Measurements from ENCODE around the gene LRRC37A2.
"Not testable (repeated sequence)": the region's sequence is repeated elsewhere in the genome, so short reads cannot be mapped to it uniquely, and the experiment has no call there.

Gene LRRC37A2

DNA sequence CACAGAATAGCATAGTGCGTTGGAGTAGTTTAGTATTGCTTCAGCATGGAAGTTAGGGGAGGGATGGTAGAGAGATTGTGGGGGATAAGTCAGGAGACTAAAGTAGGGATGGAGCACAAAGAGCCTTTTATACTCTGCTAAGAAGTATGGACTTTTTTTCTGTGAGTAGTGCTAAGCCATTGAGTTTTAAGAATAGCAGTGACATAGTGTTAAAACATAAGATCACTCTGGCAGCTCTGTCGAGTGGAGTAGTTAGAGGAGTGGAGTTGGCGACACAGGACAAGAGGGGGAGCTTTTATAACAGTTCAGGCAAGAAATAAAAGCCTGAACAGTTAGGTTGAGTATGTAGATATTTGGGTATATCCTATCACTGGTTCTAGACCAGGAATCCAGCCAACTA, 33.4 kb upstream of the LRRC37A2 start:
- not testable (repeated sequence) for H3K4me1 ChIP-seq (ENCODE audit: control insufficient read depth, insufficient read depth, low read depth, low read length); H2BK12ac ChIP-seq (ENCODE audit: low read length in 2 of 2); H3K9me3 ChIP-seq (ENCODE audit: control insufficient read depth, low read length); H3K27me3 ChIP-seq (ENCODE audit: control insufficient read depth in 1 of 2, insufficient read depth in 1 of 2, low read length in 2 of 2); H4K91ac ChIP-seq (ENCODE audit: low read length); H2AK5ac ChIP-seq (ENCODE audit: low read length, severe bottlenecking); H3K4me2 ChIP-seq (ENCODE audit: low read length, poor library complexity, severe bottlenecking); H3K4me3 ChIP-seq (ENCODE audit: insufficient read depth in 1 of 2, low read depth in 1 of 2, low read length in 2 of 2); H2BK120ac ChIP-seq (ENCODE audit: low read depth, low read length); H3K36me3 ChIP-seq (ENCODE audit: control insufficient read depth in 1 of 2, insufficient read depth in 2 of 2, low read depth in 1 of 2, low read length in 2 of 2); H2BK5ac ChIP-seq (ENCODE audit: low read depth, low read length, poor library complexity, severe bottlenecking); H4K8ac ChIP-seq (ENCODE audit: low read length); H3K23ac ChIP-seq (ENCODE audit: low read length in 2 of 2); H2BK15ac ChIP-seq (ENCODE audit: low read depth, poor library complexity, severe bottlenecking); DNase-seq; H2AFZ ChIP-seq (ENCODE audit: low read depth, low read length); H3K18ac ChIP-seq (ENCODE audit: low read depth in 1 of 2, low read length in 2 of 2); H3K9ac ChIP-seq (ENCODE audit: low read length); H3K4ac ChIP-seq (ENCODE audit: low read depth in 1 of 2, low read length in 2 of 2); H3K79me1 ChIP-seq (replicated peaks; ENCODE audit: low read length, poor library complexity, severe bottlenecking); H3K14ac ChIP-seq (ENCODE audit: low read length in 2 of 2); H3K27ac ChIP-seq (ENCODE audit: low read length, poor library complexity, severe bottlenecking)
- no CpG with 5 or more reads among the region's 3 CpGs for WGBS

DNA sequence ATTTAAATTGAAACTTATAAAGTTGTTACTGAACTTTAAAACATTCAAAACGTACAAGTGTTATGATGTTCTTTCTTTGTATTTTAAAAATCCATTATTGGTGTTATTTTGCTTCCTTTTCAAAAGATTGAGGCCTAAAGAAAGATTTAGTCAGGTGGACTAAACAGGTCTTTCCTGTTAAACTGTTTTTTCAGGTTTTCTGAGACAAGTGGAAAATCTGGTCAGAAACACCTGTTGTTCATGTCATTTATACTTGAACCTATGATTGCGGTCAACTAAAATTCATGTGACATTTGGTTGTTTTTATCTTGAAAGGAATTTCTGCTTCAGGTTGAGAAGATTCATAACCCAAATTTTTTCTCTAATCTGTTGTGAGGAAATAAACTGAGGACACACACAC, 31.0 kb upstream of the LRRC37A2 start:
- H3K4me1 ChIP-seq (ENCODE audit: control insufficient read depth, insufficient read depth, low read depth, low read length); H3K27ac ChIP-seq (ENCODE audit: low read length, poor library complexity, severe bottlenecking); H2AK5ac ChIP-seq (ENCODE audit: low read length, severe bottlenecking); H3K27me3 ChIP-seq (ENCODE audit: control insufficient read depth in 1 of 2, insufficient read depth in 1 of 2, low read length in 2 of 2); H4K91ac ChIP-seq (ENCODE audit: low read length); H3K4me3 ChIP-seq (ENCODE audit: insufficient read depth in 1 of 2, low read depth in 1 of 2, low read length in 2 of 2); H2BK120ac ChIP-seq (ENCODE audit: low read depth, low read length); H3K4me2 ChIP-seq (ENCODE audit: low read length, poor library complexity, severe bottlenecking); DNase-seq; H2BK12ac ChIP-seq (ENCODE audit: low read length in 2 of 2); H3K18ac ChIP-seq (ENCODE audit: low read depth in 1 of 2, low read length in 2 of 2); H2AFZ ChIP-seq (ENCODE audit: low read depth, low read length); H3K4ac ChIP-seq (ENCODE audit: low read depth in 1 of 2, low read length in 2 of 2); H3K14ac ChIP-seq (ENCODE audit: low read length in 2 of 2); H3K9ac ChIP-seq (ENCODE audit: low read length); H2BK15ac ChIP-seq (ENCODE audit: low read depth, poor library complexity, severe bottlenecking); H2BK5ac ChIP-seq (ENCODE audit: low read depth, low read length, poor library complexity, severe bottlenecking); H3K9me3 ChIP-seq (ENCODE audit: control insufficient read depth, low read length); H3K79me1 ChIP-seq (replicated peaks; ENCODE audit: low read length, poor library complexity, severe bottlenecking); H3K36me3 ChIP-seq (ENCODE audit: control insufficient read depth in 1 of 2, insufficient read depth in 2 of 2, low read depth in 1 of 2, low read length in 2 of 2); H3K23ac ChIP-seq (ENCODE audit: low read length in 2 of 2); H4K8ac ChIP-seq (ENCODE audit: low read length): not testable (repeated sequence)
- WGBS, result no CpG with 5 or more reads among the region's 2 CpGs

DNA sequence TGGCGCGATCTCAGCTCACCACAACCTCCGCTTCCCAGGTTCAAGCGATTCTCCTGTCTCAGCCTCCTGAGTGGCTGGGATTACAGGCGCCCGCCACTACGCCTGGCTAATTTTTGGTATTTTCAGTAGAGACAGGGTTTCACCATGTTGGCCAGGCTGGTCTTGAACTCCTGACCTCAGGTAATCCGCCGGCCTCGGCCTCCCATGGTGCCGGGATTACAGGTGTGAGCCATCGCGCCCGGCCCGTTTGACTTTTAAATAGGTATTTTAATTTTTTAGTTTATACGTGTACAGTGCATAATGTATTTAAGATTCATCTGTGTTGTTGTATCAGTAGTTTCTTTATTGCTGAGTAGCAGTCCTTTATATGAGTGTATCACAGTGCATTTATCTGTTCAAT, 20.2 kb upstream of the LRRC37A2 start:
- H3K79me1 ChIP-seq (replicated peaks; ENCODE audit: low read length, poor library complexity, severe bottlenecking); H3K4me2 ChIP-seq (ENCODE audit: low read length, poor library complexity, severe bottlenecking); H3K18ac ChIP-seq (ENCODE audit: low read depth in 1 of 2, low read length in 2 of 2); H3K27me3 ChIP-seq (ENCODE audit: control insufficient read depth in 1 of 2, insufficient read depth in 1 of 2, low read length in 2 of 2); H4K8ac ChIP-seq (ENCODE audit: low read length); H2AK5ac ChIP-seq (ENCODE audit: low read length, severe bottlenecking); H3K4me3 ChIP-seq (ENCODE audit: insufficient read depth in 1 of 2, low read depth in 1 of 2, low read length in 2 of 2); H2AFZ ChIP-seq (ENCODE audit: low read depth, low read length); H3K36me3 ChIP-seq (ENCODE audit: control insufficient read depth in 1 of 2, insufficient read depth in 2 of 2, low read depth in 1 of 2, low read length in 2 of 2); H3K9me3 ChIP-seq (ENCODE audit: control insufficient read depth, low read length); H2BK5ac ChIP-seq (ENCODE audit: low read depth, low read length, poor library complexity, severe bottlenecking); H4K91ac ChIP-seq (ENCODE audit: low read length); H2BK15ac ChIP-seq (ENCODE audit: low read depth, poor library complexity, severe bottlenecking); H3K23ac ChIP-seq (ENCODE audit: low read length in 2 of 2); H3K4me1 ChIP-seq (ENCODE audit: control insufficient read depth, insufficient read depth, low read depth, low read length); H3K27ac ChIP-seq (ENCODE audit: low read length, poor library complexity, severe bottlenecking); H3K9ac ChIP-seq (ENCODE audit: low read length); H2BK120ac ChIP-seq (ENCODE audit: low read depth, low read length); H2BK12ac ChIP-seq (ENCODE audit: low read length in 2 of 2); H3K14ac ChIP-seq (ENCODE audit: low read length in 2 of 2); DNase-seq; H3K4ac ChIP-seq (ENCODE audit: low read depth in 1 of 2, low read length in 2 of 2): not testable (repeated sequence)
- 91% methylated on average over 4 of the region's 16 CpGs for WGBS

DNA sequence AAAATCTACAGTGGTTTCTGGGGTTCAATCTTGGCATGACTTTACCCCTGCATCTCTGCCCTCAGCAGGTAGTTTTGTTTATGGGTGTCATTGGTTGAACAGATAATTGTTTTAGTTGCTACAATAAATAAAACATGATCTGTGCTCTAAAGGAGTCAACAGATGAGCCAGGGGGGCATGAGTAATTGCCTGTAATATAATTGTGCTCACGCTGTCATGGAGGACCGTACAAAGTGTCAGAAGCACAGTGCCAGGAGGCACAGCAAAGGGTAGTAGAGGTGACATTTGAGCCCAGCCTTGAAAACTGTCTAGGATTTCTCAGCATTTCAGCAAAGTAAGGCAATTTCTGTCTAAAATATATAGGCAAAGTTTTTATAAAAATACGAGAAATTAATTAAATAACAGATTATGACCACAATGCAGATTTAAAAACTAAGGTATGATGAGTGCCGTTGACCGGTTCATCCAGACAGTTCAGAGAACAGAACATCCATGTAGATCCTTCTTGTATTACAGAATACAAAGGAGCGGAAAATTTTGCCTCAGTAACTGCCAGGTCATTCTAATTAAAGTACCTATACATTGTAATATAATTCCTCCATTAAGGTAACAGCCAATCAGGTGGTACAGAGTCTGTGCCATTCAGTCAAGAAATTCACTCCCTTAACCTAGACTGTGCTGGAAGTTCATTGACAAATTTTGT, 12.7 kb upstream of the LRRC37A2 start:
- not testable (repeated sequence) for H2AFZ ChIP-seq (ENCODE audit: low read depth, low read length); H3K4me3 ChIP-seq (ENCODE audit: insufficient read depth in 1 of 2, low read depth in 1 of 2, low read length in 2 of 2); H3K4me1 ChIP-seq (ENCODE audit: control insufficient read depth, insufficient read depth, low read depth, low read length); H3K4ac ChIP-seq (ENCODE audit: low read depth in 1 of 2, low read length in 2 of 2); H3K4me2 ChIP-seq (ENCODE audit: low read length, poor library complexity, severe bottlenecking); H3K36me3 ChIP-seq (ENCODE audit: control insufficient read depth in 1 of 2, insufficient read depth in 2 of 2, low read depth in 1 of 2, low read length in 2 of 2); H3K27me3 ChIP-seq (ENCODE audit: control insufficient read depth in 1 of 2, insufficient read depth in 1 of 2, low read length in 2 of 2); H3K23ac ChIP-seq (ENCODE audit: low read length in 2 of 2); H3K9ac ChIP-seq (ENCODE audit: low read length); H3K18ac ChIP-seq (ENCODE audit: low read depth in 1 of 2, low read length in 2 of 2); H2BK15ac ChIP-seq (ENCODE audit: low read depth, poor library complexity, severe bottlenecking); H3K14ac ChIP-seq (ENCODE audit: low read length in 2 of 2); H4K8ac ChIP-seq (ENCODE audit: low read length); DNase-seq; H3K9me3 ChIP-seq (ENCODE audit: control insufficient read depth, low read length); H2BK12ac ChIP-seq (ENCODE audit: low read length in 2 of 2); H2BK5ac ChIP-seq (ENCODE audit: low read depth, low read length, poor library complexity, severe bottlenecking); H3K79me1 ChIP-seq (replicated peaks; ENCODE audit: low read length, poor library complexity, severe bottlenecking); H2BK120ac ChIP-seq (ENCODE audit: low read depth, low read length); H3K27ac ChIP-seq (ENCODE audit: low read length, poor library complexity, severe bottlenecking); H2AK5ac ChIP-seq (ENCODE audit: low read length, severe bottlenecking); H4K91ac ChIP-seq (ENCODE audit: low read length)
- no CpG with 5 or more reads among the region's 6 CpGs for WGBS

All from mesenchymal stem cell (in vitro differentiated cells and primary cell).